HG03280 (cell line): ENCODE measurements around the gene MSI2.

ENCODE experiments used
- ATAC-seq: cut with Tn5 transposase; IDR thresholded peaks from one replicate; pipeline ENCODE4 v1.9.1; 2021; ENCODE audit warnings: mild to moderate bottlenecking, moderate library complexity; ENCODE audit not compliant: unreplicated experiment

Gene MSI2

GRCh38 chr17:57387575-57387974 lies 131.3 kb downstream of the MSI2 start:
- ATAC-seq, result no peak

- no peak for ATAC-seq
Observed at GRCh38 chr17:57388131-57388725, 131.9 kb downstream of the MSI2 start.

DNA sequence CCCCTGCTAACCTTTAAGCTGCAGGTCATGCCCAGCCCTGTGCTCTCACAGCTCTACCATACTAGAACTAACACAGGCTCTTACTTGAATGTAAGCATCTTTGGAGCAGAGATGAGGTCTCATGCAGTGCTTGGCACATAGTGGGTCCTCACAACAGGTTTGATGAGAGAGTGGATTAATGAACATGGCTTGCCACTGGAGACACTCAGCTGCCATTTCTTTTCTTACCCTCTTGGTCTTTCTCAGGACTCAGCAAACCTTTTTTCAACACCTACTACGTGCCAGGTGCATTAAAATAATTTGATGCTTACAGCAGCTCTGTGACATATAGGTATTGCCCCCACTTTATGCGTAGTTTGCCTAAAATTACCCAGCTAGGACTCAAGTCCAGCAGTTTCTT lies 133.2 kb downstream of the MSI2 start:
- no peak for ATAC-seq

- ATAC-seq, result no peak
Observed at GRCh38 chr17:57391076-57391825, 134.9 kb downstream of the MSI2 start.

GRCh38 chr17:57391857-57392471 lies 135.6 kb downstream of the MSI2 start:
- ATAC-seq, result no peak

DNA sequence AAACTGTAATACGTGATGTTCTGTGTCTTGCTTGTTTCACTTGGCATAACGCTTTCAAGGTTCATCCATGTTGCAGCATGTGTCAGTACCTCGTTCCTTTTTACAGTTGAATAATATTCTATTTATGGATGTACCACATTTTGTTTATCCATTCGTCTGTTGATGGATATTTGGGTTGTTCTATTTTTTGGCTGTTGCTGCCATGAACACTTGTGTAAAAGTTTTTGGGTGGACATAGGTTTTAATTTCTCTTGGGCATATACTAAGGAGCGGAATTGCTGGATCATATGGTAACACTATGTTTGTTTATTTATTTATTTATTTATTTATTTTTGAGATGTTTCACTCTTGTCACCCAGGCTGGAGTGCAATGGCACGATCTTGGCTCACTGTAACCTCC lies 137.0 kb downstream of the MSI2 start:
- no peak for ATAC-seq

GRCh38 chr17:57394375-57394774 lies 138.1 kb downstream of the MSI2 start:
- no peak for ATAC-seq

GRCh38 chr17:57395721-57396321 lies 139.5 kb downstream of the MSI2 start:
- no peak for ATAC-seq

DNA sequence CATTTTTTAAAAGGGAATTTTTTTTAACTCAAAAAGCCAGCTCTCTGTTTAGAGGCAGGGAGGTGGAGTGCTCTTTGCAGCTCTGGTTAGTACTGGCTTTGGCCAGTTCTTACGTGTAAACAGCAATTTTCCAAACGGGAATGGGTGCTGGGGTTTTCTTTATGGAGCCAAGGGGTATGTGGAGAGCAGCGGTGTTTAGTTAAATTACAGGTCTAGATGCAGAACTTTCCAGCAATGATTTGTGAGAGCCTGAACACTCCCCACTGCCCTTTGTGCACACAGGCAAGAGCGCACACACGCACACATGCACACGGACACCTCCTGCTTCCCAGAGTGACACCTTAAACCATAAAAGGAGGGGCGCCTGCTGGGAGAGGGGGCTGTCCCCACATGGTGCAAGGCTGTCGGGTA lies 140.2 kb downstream of the MSI2 start:
- ATAC-seq, result no peak

GRCh38 chr17:57397402-57397801 lies 141.1 kb downstream of the MSI2 start:
- no peak for ATAC-seq

- no peak for ATAC-seq
Observed at GRCh38 chr17:57399690-57400089, 143.4 kb downstream of the MSI2 start.

- ATAC-seq, result no peak
Observed at GRCh38 chr17:57400648-57401047, 144.3 kb downstream of the MSI2 start.

GRCh38 chr17:57401556-57402488 lies 145.5 kb downstream of the MSI2 start:
- no peak for ATAC-seq

DNA sequence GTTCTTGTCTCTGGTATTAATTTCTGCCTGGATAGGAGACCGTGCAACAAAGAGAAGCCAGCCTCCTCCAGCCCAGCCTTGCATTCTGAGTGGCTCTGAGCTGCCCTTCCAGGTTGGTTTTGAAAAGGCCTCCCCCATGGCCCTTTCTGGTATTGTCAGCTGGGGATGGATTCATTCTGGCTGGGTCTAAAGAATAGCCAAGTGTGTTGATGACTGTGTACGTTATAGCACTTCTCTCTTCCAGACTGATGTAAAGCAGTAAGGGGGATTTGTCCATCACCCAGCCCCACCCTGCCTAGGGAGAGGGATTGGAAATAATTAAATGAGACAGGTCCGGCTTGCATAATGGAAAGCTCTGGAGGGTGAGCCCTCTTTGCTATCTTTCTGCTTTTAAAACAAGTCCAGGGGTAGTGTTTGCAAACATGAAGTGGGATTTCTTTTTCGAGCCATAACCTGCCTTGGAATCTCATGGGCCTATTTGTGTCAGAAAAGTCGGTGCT lies 146.4 kb downstream of the MSI2 start:
- ATAC-seq, result no peak

DNA sequence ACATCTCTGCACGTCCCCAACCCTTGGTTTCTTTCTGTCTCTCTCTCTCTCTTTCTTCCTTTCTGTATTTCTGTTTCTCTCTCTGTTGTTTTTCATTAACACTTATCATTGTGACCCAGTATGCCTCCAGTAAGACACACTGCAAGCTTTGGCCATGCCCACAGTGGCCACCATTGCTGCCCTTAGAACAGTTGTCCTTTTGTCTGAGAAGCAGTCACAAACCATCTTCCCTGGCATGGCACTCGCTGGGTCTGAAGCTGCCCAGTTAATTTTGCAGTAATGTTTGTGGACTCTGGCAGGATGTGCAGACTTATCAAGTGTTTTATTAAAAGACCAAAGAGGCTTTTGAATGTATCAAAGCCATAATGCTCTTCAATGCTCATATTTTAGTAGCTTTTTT lies 146.9 kb downstream of the MSI2 start:
- ATAC-seq, result no peak

DNA sequence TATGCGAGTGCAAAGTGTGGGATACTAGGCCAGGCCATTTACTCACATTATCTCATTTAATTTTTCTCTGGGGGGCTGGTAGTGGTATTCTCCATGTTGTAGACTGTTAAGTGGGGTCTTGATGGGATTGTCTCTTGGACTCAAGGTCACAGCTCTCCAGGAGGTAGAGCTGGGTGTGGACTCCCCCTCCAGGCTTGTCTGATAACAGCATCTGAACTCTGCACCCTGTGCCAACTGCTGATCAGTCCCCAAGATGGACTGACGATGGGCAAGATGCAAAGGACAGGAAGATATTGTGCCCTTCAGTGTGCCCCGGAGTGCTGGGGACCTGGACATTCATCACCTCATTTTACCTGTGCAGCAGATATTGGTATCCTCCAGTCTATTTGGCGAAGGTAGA lies 147.8 kb downstream of the MSI2 start:
- no peak for ATAC-seq

DNA sequence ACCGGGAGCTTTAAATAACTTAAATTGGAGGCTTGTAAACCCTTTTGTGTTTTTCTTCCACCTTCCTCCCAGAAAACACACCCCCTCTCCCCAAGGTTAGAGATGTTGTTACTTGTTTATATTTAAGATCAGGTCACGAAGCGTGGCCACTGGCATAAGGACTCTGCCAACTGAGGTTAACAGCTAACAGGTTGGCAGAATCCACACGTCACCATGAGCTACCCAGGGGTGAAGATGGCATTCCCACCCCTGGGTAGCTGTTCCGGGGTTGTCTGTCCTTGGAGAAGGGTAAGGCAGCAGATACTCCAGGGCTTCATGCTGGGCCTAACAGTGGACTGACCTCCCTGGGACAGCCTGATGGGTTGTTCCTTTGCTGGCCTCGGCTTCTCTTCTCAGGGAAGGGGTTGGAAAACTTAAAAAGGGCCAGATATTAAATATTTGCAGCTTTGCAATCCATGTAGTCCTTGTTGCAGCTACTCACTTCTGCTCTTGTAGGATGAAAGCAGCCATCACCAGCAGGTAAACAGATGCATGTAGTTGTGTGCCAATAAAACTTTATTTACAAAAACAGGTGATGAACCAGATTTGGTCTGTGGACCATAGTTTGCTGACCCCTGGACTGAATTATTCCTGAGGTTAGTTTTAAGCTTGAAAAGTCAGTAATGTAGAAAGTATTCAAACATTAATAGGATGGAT lies 148.6 kb downstream of the MSI2 start:
- no peak for ATAC-seq

- ATAC-seq, result no peak
Observed at GRCh38 chr17:57405491-57406072, 149.3 kb downstream of the MSI2 start.

- no peak for ATAC-seq
Observed at GRCh38 chr17:57406131-57406980, 150.0 kb downstream of the MSI2 start.
